GM10266 (cell line): ENCODE results near the gene CDKL5.

Experiments used
- DNase-seq: peaks from one replicate; pipeline ENCODE4 v3.0.0; 2012; ENCODE audit errors: extremely low spot score
- TF ChIP-seq, protein P1 (sequence below): IDR thresholded peaks from 2 replicates; pipeline ENCODE4 v1.5.1; 2012; ENCODE audit warnings: mild to moderate bottlenecking, low read depth; ENCODE audit not compliant: control insufficient read depth, insufficient read depth; ENCODE audit errors: missing control alignments

Gene CDKL5

GRCh38 chrX:18457000-18457399, 31.6 kb downstream of the CDKL5 start:
- TF ChIP-seq, protein P1, sequence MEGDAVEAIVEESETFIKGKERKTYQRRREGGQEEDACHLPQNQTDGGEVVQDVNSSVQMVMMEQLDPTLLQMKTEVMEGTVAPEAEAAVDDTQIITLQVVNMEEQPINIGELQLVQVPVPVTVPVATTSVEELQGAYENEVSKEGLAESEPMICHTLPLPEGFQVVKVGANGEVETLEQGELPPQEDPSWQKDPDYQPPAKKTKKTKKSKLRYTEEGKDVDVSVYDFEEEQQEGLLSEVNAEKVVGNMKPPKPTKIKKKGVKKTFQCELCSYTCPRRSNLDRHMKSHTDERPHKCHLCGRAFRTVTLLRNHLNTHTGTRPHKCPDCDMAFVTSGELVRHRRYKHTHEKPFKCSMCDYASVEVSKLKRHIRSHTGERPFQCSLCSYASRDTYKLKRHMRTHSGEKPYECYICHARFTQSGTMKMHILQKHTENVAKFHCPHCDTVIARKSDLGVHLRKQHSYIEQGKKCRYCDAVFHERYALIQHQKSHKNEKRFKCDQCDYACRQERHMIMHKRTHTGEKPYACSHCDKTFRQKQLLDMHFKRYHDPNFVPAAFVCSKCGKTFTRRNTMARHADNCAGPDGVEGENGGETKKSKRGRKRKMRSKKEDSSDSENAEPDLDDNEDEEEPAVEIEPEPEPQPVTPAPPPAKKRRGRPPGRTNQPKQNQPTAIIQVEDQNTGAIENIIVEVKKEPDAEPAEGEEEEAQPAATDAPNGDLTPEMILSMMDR, result no peak
- DNase-seq, result no peak

DNA sequence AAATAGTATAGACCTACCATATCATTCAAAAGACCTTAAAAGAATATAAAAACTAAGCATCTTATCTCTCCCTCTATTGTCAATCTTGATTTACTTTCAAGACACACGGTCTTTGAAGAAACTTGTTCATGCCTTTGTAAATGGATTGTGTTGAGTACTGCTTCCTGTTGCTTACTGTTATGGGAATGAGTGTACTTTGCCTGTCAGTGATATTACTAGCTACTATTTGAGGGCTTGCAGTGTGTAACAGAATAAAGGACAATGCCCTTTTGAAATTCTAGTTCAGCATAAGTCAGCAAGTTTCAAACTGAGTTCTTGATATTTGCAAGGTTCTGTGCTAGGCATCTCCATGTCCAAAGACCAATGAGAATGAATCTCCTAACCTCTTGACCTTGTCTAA, 36.0 kb downstream of the CDKL5 start:
- TF ChIP-seq, protein P1, result no peak
- DNase-seq, result no peak

GRCh38 chrX:18464499-18464898, 39.1 kb downstream of the CDKL5 start:
- TF ChIP-seq, protein P1, result no peak

DNA sequence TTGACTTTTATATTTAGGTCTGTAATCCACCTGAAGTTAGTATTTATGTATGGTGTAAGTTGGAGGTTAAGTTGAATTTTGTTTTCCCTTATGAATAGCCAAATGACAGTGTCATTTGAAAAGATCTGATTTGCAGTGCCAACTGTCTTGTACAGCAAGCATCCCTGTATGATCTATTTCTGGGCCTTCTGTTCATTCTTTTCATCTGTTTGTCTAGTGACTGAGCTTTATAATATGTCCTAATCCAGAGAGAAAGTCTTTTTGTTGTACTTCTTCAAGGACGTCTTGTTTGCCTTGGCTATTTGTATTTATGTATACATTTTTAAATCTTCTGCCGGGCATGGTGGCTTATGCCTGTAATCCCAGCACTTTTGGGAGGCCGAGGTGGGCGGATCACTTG, 39.6 kb downstream of the CDKL5 start:
- TF ChIP-seq, protein P1, result no peak
- no peak for DNase-seq

More at GRCh38 chrX:18464499-18464898, 39.1 kb downstream of the CDKL5 start:
- no peak for DNase-seq

- no peak for DNase-seq
- TF ChIP-seq, protein P1, result no peak
Observed at GRCh38 chrX:18468599-18468998, 43.2 kb downstream of the CDKL5 start.

- TF ChIP-seq, protein P1, result no peak
Observed at GRCh38 chrX:18471296-18471695, 45.9 kb downstream of the CDKL5 start.

DNA sequence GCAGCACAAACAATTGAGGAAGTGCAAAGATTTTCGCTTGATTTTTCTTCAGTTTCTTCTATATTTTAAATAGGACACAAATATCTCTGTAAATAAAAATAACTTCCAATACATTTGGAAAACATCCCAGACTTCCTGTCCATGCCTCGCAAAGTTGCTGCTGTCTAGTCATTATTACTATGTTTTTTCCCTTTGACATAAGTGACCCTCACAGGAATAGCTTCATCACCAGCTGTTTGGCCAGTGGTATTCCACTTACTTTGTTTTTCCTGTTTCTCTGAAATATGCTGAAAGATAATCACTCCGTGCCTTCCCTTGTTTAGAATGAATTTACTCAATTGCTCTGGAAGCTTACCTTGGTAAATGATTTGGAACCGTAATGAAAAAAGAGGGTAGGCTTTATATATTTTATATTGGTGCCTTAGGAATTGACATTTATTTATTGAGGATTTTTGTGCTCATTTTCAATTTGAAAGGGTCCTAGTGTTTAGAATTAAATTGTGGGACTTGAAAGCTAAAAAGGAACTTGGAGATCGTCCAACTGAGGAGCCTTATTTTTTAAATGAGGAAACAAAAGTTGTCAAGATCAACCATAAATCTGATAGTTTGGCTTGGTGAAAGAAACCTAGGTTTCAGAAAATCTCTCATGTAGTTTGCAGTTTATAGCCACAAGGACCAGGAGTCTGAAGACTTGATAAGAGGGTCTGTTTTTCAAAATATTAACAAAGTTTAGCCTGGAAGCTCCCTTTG, 65.6 kb downstream of the CDKL5 start:
- TF ChIP-seq, protein P1, result no peak
- DNase-seq, result no peak

More at GRCh38 chrX:18471296-18471695, 45.9 kb downstream of the CDKL5 start:
- DNase-seq, result no peak
